HL-60 (cell line): ENCODE data around the gene JAML.

Source experiments
- DNase-seq, 2 experiments: peaks; one replicate each; pipeline ENCODE4 v3.0.0-alpha.2; 2010 to 2020; ENCODE audit warnings: low read depth in 1 of 2, low spot score in 1 of 2
- H3K27ac ChIP-seq: fragments of 250-450 bp; sonication (Bioruptor Pico); replicated peaks from 2 replicates; pipeline ENCODE4 v1.5.1; 2020; ENCODE audit warnings: mild to moderate bottlenecking, moderate library complexity
- H3K27me3 ChIP-seq: fragments of 250-450 bp; sonication (Bioruptor Pico); 2 replicates; pipeline ENCODE4 v1.5.1; 2021; ENCODE audit warnings: mild to moderate bottlenecking, moderate library complexity; ENCODE audit not compliant: insufficient read depth, poor library complexity, severe bottlenecking
- H3K4me3 ChIP-seq: replicated peaks from 2 replicates; pipeline ENCODE4 v1.5.1; 2011; ENCODE audit warnings: mild to moderate bottlenecking, control low read depth, low read length; ENCODE audit not compliant: insufficient read depth
- CTCF ChIP-seq: IDR thresholded peaks from one replicate; pipeline ENCODE4 v1.5.1; 2011; ENCODE audit warnings: low read length, control low read depth, inconsistent platforms; ENCODE audit not compliant: insufficient read depth
- GABPA ChIP-seq: IDR thresholded peaks from 2 replicates; pipeline ENCODE4 v1.6.1; 2012; ENCODE audit warnings: low read depth
- POLR2AphosphoS5 ChIP-seq: IDR thresholded peaks from 2 replicates; pipeline ENCODE4 v1.6.1; 2012; ENCODE audit warnings: low read depth
- REST ChIP-seq: IDR thresholded peaks from 2 replicates; pipeline ENCODE4 v1.6.1; 2012; ENCODE audit warnings: low read depth; ENCODE audit not compliant: insufficient replicate concordance
- SPI1 ChIP-seq: IDR thresholded peaks from 2 replicates; pipeline ENCODE4 v1.6.1; 2012; ENCODE audit warnings: low read depth, mild to moderate bottlenecking, borderline replicate concordance

The JAML gene

GRCh38 chr11:118251858-118252652 lies 27.2 kb upstream of the JAML start, which contains the start of gene MPZL3:
Gene MPZL3, minus strand, starts transcription at chr11:118252365. Its CDS starts 71 bp downstream, at chr11:118252294.
- Histone ChIP-seq H3K27me3 (no peaks in the 10 kb centered on the region), H3K27ac (peak within 1 kb of the TSS; percentile 87), H3K4me3 (peak within 1 kb of the TSS; percentile 77)
- DNase-seq, result peak; percentile 73 to 81
- TF ChIP-seq REST (no peak), POLR2AphosphoS5 (0 out of 2 replicates have a peak, but pooled peaks have one; percentile 48), CTCF (no peak), SPI1 (no peak), GABPA (peak; percentile 92)

GRCh38 chr11:118247041-118247440 lies 22.2 kb upstream of the JAML start:
- no peak overlapping the region for H3K4me3 ChIP-seq
- no peak for DNase-seq
- H3K27me3 ChIP-seq, result no peaks in the 10 kb centered on the region
- H3K27ac ChIP-seq, result no peak overlapping the region
- TF ChIP-seq REST, result no peak
- no peak for TF ChIP-seq CTCF
- TF ChIP-seq POLR2AphosphoS5, result no peak
- no peak for TF ChIP-seq GABPA
- no peak for TF ChIP-seq SPI1

GRCh38 chr11:118245936-118246562 lies 21.2 kb upstream of the JAML start:
- TF ChIP-seq REST, result no peak
- no peak for TF ChIP-seq POLR2AphosphoS5
- no peak for TF ChIP-seq CTCF
- Histone ChIP-seq H3K27me3 (no peaks in the 10 kb centered on the region), H3K27ac (no peak overlapping the region), H3K4me3 (no peak overlapping the region)
- no peak for DNase-seq
